Endometrium (tissue), 2 donors: ENCODE data around the gene PLEKHM3.
A peak's percentile ranks its signal among the peaks of the same experiment; 100 is the strongest.

Experiments
- FAIRE-seq: peaks from 2 replicates; lab custom pipeline; 2012; peaks lifted over from hg19 to GRCh38; lab: Jason Lieb, UNC
- donor health status: control.
- donor health status: control.

Gene PLEKHM3, protein sequence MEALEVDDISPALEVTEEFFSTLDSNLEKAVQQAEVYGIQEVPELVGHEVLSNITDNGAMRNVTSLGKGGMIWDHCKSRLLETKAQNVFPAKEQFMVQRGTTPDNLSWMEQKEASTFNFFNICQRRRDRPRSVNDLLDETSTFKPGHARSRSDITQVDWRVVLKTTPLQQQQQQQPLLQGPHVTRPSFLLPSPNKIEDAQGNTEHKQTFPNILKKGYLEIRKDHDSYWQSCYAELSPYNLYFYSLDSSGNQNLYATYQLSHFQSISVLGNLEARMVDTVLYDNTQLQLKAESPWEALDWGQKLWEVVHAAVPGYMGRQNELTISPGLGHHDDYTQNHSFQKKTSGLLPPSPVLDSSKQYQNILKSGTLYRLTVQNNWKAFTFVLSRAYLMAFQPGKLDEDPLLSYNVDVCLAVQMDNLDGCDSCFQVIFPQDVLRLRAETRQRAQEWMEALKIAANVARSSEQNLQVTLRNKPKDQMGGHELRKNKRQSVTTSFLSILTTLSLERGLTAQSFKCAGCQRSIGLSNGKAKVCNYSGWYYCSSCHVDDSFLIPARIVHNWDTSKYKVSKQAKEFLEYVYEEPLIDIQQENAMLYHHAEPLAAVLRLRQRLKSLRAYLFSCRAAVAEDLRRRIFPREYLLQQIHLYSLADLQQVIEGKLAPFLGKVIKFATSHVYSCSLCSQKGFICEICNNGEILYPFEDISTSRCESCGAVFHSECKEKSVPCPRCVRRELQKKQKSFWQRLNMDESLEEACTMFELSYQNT

DNA sequence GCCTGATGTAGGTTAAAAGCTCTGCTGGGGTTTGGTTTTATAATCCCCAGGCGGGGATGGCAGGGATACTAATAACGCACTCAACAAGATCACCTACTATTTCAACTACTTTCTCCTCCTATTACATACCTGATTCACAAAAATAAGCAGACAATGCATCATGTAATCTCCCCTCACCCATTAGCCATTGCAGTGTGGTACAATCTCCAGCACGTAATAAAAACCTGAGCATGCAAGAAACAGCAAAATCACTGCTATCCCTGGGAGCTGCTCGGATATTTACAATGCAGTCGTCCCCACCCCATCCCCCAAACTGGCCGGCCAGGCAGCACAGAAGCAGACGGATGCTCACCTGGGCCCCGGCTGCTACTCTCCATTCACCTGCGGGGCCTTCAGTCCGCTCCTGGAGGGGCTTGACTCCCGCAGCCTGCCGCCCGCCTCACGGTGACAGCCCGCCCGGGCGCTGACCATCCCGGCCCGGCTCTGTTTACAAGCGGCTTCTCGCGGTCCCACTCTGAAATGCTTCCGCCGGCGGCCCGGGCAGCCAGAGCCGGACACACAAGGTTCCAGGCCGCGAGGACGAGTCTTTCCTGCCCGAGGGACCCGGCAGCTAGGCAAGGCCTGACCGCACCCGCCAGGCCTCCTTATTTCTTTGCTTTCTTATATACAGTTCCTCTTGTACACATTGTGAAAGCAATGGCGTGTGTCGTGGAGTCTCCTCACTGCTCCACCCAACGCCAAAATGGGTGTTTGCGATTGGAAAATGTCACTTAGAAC lies at the start of gene PLEKHM3:
Gene PLEKHM3, minus strand, starts transcription at position 491 of the 777 bp plus-strand sequence. CDS start 23,888 bp downstream, outside the sequence.
- peak; percentile 51 for FAIRE-seq

DNA sequence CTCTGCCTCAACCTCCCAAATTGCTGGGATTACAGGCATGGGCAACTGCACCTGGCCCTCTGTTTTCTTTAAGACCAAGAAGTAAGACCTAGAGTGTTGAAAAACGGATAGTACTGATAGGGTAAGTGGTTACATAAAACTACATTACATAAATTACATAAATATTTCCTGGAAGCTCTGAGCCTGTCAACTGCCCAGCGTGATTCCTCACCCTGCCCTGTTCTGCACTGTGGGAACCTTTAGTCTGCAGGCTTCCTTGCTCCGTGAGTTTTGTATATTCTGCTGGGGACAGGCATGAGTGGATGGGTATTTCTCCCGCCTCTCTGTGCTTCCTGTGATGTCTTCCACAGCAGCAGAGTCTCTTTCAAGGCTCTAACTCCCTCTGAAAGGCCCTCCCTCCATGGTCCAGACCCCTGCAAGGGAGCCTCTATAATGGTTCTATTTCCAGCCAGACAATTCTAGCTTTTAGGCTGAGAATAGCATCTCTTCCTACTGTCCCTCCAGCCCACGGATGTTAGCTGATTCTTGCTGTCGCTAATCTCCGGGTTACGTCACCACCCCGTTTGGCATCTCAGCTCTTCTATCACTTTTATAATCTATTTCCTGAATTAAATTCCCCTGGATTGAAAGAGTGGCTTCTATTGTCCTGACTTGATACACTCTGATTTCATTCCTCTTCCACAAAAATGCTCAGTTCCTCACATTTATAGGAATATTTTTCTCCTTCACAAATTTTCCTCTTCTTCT lies 49.5 kb upstream of the PLEKHM3 start:
- no peak for FAIRE-seq

DNA sequence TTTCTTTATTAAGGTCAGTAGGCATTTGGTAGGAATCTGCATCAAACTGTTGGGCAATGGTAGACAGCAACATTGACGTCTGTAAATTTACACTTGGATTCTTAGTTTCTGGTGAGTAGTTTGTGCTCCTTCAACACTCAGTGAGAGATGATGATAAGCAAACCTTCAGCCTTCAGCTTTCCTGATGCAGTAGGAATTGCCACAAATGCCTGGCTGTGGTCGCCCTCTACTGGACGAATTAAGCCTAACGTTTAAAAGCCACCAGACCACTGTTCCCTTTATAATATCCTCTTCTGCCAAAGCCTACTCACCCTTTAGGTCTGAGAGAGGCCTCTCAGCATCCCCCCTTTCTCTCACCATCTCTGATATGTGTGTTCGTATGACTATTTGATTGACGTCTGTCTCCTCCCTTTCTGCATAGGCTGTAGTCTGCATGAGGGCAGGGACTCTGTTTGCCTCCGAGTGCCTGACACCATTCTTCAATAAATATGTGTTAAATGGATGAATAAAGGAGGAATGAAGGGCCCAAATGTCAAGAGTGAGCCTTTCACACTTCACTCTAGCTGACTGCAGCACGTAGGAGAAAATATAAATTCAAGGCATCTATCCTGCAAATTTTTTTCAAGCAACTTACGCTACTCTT lies 47.0 kb upstream of the PLEKHM3 start:
- FAIRE-seq, result peak; percentile 43

DNA sequence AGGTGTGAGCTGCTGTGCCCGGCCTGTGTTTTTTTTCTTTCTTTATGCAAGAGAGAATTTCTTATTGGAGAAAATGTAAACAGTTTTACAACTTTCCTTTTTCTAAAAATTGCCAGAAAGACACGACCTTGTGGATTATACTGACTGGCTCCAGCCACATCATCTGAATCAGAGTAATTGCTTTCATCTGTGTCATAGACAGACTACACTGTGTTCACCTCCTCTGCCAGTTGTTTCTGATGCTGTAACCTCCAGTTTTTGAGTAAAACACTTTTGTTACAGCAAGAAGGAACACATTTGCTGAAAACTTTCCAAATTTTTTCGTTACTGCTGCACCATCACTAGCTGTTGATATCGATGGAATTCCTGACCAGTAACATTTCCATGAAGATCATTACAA lies 43.9 kb upstream of the PLEKHM3 start:
- no peak for FAIRE-seq

DNA sequence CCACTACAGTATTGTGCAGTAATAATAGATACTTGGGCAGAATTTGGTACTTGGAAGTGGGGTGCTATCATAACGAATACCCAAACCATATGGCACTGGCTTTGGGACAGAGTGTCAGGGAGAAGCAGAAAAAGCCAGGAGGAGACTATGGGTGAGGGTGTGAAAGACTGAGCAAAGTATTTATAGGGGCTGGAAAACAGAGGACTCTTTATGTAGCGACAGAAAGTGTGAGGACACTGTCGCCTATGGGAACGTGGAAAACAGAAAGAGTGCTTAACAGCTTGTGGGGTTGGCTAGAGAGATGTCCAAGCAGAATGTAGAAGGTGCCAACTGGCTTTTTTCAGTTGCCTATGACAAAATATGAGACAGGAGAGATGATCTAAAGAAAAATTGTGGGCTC lies 40.7 kb upstream of the PLEKHM3 start:
- no peak for FAIRE-seq

DNA sequence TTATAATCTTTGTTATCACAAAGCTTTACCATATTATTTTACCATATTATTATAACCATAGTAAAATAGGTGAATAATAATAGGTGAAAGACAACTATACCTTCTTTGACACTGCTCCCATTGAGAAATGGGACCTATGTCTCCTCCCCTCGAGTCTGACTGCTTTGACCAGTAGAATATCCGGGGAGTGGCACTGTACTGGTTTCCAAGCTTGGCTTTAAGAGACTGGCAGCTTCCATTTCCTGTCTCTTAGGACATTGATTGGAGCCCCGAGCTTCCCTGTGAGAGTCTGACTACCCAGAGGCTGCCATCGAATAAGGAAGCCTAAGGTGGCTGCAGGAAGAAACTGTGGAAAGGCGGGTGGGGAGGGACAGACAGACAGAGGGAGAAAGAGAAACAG lies 40.1 kb upstream of the PLEKHM3 start:
- no peak for FAIRE-seq

DNA sequence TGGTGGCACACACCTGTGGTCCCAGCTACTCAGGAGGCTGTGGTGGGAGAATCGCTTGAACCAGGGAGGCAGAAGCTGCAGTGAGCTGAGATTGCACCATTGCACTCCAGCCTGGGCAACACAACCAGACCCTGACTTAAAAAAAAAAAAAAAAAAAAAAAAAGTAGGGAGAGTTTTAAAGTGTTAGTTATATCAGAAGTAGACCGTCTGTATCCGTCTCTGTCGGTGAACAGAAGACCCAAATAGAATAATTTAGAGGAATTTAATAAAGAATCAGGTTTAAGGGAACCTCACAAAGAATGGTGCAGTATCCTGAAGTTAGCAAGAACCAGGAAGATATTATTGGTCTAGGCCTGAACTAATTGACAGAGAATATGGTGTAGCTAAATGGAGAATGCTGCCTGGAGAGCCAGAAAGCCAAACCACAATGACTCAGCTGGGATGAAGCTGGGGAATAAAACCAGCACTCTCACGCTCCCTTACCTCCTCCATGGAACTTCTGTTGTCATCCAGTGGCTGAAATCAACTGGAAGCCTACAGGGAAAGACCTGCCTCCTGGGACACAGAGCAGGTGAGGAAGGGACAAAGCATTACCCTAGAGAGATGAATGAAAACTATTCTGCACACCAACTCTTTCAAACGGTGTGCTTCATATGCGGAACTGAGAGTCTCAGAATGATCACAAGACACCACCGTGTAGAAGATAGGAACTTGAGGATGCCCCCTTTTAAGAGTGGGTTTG lies 39.1 kb upstream of the PLEKHM3 start:
- FAIRE-seq, result no peak

DNA sequence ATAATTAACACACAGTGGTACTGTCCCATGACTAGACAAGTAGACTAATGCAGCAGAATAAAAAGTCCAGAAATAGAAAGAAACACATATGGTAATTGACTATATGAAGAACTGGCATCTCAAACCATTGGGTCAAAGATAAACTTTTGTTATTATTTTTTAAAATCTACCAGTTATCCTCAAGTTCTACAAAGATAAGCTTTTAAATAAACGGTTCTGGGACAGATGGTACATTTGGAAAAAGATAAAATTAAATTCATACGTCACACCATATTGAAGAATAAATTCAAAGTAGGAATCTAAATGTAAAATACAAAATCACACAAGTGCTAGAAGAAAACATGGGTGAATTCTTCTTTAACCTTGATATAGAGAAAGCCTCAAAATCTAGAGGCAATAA lies 37.6 kb upstream of the PLEKHM3 start:
- no peak for FAIRE-seq

DNA sequence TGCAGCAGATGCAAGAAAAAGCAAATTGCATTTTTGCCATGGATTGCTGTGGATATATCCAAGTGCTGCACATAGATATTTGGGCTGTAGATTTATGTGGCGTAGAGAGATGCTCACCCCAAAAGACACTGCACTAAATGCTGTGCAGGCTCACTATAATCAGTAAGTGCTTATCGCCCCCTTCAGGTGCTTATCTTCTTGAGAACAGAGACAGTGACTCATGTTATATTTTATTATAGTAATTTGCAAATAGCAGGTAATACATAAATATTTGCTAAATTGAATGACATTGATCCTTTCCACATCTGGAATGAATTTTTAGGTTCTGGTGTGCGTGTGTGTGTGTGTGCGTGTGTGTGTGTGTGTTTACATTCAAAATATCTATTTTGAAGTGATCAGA lies 36.8 kb upstream of the PLEKHM3 start:
- no peak for FAIRE-seq

DNA sequence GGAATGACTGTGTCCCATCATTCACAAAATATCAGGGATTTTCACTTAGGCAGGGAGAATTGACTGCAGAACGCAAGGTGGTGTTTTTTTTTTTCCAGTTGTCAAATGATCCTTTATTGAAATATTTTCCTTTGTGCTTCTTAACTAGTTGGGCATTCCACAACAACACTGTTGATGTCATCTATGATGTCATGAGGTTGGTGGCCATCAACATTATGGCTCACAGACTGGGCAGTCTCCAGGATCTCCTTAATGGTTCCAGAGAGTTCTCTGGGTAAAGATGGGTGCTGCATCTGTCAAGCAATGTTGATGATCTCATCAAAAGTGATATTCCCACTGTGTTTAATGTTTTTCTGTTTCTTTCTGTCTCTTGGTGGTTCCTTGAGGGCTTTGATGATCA lies 31.8 kb upstream of the PLEKHM3 start:
- no peak for FAIRE-seq

DNA sequence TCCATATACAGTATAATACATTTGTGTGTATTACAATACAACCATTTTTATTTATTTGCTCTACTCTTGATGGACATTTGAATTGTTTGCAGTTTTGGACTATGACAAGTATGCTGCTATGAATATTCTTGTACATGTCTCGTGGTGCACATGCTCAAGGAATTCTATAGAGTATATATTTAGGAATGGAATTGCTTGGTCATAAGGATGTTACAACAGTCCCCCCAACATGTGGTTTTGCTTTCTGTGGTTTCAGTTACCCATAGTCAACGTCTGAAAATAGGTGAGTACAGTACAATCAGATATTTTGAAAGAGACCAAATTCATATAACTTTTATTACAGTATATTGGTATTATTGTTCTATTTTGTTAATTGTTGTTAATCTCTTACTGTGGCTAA lies 24.1 kb upstream of the PLEKHM3 start:
- no peak for FAIRE-seq

DNA sequence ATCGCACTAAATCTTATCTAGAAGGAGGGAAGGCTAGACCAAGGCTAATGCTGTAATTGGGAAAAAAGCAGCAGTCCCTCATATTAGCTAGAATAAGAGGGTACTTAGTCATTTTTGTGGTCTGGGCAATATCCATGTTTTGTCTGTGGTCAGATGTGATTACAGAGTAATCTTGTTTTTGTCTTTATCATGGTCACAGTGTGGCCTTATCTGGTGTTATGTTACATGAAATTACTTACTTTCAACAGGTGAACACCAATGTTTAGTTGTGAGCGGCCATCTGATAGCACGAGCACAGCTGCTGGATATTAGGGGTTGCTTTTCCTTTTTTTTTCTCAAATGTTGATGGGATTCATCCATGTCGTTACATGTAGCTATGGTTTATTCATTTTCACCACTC lies 23.7 kb upstream of the PLEKHM3 start:
- FAIRE-seq, result no peak

DNA sequence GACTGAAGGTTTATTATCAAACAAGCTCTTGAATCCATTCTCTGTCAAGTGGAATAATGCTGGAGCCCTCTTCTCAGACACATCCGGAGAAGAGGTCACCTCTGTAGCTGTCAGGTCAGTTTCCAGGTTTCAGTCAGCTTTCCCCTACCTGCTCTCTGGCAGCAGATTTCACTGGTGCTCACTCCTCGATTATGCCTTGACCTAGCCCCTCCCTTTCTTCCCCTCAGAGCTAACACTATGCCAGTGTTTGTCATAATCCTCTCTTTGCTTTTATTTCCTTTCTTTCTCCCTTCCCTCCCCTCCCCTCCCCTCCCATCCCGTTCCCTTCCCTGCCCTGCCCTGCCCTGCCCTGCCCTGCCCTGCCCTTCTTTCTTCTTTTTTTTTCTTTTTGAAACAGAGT lies 22.5 kb upstream of the PLEKHM3 start:
- no peak for FAIRE-seq

DNA sequence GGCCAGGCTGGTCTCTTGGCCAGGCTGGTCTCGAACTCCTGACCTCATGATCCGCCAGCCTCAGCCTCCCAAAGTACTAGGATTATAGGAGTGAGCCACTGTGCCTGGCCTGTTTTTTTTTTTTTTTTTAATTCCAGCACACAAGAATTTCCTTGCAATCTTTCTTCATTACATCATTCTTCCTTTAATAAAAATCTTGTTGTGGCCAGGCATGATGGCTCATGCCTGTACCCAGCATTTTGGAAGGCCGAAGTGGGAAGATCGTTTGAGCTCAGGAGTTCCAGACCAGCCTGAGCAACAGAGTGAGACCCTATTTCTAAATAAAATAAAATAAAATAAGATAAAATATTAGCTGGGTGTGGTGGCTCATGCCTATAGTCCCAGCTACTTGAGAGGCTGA lies 21.4 kb upstream of the PLEKHM3 start:
- no peak for FAIRE-seq

DNA sequence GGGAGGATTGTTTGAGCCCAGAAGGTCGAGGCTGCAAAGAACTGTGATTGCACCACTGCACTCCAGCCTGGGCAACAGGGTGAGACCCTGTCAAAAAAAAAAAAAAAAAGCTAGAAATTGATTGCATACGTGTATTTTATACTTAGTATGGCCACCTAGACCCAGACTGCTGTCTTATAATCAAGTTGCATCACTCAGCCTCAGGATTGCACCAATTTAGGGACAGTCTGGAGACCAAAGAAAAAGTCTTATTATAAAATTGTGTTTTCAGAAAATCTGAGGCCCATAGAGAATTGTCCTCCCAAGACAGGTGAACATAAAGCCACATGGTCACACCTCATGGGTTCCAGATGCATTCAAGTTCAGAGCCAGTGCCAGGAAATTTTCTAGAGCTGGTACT lies 17.1 kb upstream of the PLEKHM3 start:
- FAIRE-seq, result no peak

DNA sequence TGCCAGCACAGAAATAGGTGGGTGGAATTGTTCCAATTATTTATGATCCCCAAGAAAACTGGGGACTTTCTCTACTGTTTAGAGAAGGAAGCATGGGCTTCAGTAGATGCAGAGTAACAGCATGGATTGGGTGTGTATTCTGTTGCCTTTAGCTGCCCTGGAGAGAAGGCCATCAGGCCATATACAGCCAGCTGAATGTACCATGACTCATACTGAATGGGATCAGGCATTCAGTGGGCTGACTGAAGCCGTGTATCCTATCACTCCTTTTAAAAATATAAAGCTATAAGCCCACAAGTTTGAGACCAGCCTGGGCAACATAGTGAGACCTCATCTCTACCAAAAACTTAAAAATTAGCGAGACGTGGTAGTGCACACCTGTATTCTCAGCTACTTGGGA lies 16.7 kb upstream of the PLEKHM3 start:
- no peak for FAIRE-seq

DNA sequence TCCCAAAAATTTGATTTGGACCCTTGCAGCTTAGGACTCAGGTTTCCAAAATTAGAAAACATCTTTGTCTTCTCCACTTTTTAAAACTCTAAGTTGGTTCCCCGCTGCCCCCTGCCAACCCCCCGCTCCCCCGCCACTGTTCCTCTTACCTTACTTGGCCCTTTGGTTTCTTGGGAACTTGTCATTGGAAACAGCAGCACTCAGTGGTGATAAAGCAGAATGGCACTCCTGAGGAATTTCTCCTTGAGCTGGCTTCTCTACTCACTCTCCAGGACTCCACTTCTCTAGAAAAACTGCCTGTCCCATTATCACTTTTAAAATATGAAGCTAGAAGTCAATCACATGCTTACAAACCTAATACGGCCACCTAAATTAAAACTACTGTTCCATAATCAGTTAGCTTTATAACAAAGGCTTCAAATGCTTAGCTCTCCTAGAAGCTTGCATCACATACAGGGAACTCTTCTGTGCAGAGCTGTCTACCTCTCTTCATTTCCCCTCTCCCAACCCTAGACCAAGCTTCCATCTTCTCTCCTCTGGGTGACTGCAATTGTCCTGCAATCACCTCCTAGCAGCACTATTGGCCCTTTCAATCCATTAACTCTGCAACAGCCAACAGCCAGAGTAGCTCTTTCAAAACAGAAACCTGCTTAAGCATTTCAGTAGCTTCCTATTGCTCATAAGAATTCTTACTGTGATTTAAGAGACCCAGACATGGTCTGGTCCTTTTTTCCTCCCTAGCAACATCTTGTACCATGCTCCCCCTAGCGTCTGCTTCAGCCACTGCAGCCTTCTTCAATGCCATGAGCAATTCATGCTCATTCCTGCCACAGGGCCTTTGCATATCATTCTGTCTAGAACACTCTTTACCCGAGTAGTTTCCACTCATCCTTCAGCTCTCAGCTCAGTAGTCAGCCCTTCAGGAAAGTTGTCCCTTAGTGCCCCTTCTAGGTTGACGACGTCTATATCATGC lies 15.2 kb upstream of the PLEKHM3 start:
- no peak for FAIRE-seq

DNA sequence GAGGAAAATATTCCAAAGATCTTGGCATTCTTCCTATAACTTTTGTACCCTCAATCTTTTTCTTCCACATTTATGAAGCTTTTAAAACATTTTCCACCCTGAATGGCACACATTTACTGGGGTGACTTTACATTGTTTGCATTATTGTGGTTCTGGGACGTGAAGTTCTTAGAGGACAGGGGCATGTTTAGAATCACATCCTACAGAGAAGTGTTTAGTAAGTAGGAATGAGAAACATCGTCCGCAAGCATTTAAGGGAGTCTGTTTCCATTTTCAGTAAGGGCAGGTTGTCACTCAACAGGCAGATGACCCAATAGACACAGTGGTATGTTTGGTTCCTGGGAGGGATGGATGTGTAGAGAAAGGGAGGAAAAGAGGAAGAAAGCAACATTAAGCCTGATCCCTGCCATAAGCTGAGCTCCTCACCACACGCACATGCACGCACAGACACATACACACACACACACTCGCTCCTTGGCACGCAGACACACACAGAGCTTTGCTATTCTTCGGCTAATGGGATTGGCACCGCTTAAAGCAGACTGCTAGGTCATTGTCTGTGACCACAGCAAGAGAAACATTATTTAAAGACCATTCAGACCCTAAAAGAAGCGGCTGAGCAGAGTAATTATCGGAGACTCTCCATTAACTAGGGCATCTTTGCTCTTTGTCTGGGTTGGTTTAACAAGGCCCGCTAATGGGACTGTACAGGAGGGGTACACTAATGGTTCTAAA lies 14.2 kb upstream of the PLEKHM3 start:
- no peak for FAIRE-seq
